ENCODE data around the gene MED20. TPM values are rescaled to one million over a fixed set of nuclear protein-coding genes. Genes with fewer than 3 reads are reported as not detected.

Gene MED20
- total and polyA plus RNA-seq, 8 donors, result 1.2 to 34.4 (median 10.3) TPM

DNA sequence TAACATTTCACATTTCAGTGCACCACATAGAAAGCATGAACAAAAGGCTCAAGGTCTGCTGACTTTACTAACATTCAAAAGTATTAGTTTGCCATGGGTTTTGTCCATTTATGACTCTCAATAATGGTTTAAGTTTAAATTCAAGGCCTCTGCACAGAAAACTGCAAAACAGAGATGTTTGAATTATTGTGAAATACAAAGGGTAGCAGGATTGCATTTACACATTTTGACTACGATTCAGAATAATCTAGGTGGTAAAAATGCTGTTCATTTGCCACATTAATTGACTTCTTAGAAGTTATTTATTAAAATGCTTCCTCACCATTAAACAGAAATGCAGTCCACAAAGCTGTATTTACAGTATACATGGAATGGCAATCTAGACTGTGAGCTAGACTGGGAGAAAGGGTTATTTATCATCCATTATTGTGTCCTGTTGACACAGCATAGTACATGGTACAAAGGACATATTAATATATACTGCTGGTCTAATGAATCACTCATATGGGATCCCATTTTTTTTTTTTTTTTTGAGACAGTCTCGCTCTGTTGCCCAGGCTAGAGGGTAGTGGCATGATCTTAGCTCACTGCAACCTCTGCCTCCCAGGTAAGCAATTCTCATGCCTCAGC lies 43.8 kb downstream of the MED20 start:
- no peaks in the 10 kb centered on the region for H3K27me3 ChIP-seq
- DNase-seq, result peak in 1 of 2 donors; percentile 17
- no peak for TF ChIP-seq EP300 (IDR thresholded peaks at IDR 0.05)
- no peak for TF ChIP-seq POLR2AphosphoS5 (IDR thresholded peaks at IDR 0.05)
- TF ChIP-seq, protein P1, sequence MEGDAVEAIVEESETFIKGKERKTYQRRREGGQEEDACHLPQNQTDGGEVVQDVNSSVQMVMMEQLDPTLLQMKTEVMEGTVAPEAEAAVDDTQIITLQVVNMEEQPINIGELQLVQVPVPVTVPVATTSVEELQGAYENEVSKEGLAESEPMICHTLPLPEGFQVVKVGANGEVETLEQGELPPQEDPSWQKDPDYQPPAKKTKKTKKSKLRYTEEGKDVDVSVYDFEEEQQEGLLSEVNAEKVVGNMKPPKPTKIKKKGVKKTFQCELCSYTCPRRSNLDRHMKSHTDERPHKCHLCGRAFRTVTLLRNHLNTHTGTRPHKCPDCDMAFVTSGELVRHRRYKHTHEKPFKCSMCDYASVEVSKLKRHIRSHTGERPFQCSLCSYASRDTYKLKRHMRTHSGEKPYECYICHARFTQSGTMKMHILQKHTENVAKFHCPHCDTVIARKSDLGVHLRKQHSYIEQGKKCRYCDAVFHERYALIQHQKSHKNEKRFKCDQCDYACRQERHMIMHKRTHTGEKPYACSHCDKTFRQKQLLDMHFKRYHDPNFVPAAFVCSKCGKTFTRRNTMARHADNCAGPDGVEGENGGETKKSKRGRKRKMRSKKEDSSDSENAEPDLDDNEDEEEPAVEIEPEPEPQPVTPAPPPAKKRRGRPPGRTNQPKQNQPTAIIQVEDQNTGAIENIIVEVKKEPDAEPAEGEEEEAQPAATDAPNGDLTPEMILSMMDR (IDR thresholded peaks at IDR 0.05), result no peak
- TF ChIP-seq POLR2A (IDR thresholded peaks at IDR 0.05), result no peak
- intact Hi-C loops (cut with DNase I; ENCODE audit: low total_unique reads), result no loop called here
- no peak overlapping the region for H3K27ac ChIP-seq
- no peak overlapping the region for H3K4me3 ChIP-seq
- 89 to 97% (median 93%) methylated on average over 2 of the region's 2 CpGs for WGBS, 5 donors
- H3K4me1 ChIP-seq, result no peaks in the 10 kb centered on the region
- no peaks in the 10 kb centered on the region for H3K9me3 ChIP-seq
- no peaks in the 10 kb centered on the region for H3K36me3 ChIP-seq

DNA sequence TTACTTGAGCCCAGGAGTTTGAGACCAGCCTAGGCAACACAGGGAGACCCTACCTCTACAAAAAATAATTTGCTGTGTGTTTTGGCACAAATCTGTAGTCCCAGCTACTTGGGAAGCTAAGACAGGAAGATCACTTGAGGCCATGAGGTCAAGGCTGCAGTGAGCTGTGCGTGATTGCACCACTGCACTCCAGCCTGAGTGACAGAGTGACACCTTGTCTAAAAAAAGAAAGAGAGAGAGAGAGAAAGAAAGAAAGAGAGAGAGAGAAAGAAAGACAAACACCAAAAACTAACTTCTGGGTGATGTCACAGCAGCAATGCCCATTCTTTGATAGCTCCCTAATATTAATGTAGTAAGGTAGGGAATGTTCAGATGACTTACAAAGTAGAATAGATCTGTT lies 46.2 kb downstream of the MED20 start:
- WGBS, 5 donors, result 87 to 100% (median 89%) methylated on average over 1 of the region's 1 CpG
- intact Hi-C loops (cut with DNase I; ENCODE audit: low total_unique reads), result no loop called here
- Histone ChIP-seq H3K36me3 (peaks cover 0 to 7% (median 2%) of the 10 kb centered on the region in 4 donors), H3K4me3 (no peak overlapping the region), H3K4me1 (no peaks in the 10 kb centered on the region), H3K9me3 (no peaks in the 10 kb centered on the region), H3K27ac (no peak overlapping the region), H3K27me3 (no peaks in the 10 kb centered on the region)
- no peak for DNase-seq
- TF ChIP-seq, protein P1 (IDR thresholded peaks at IDR 0.05), result no peak
- no peak for TF ChIP-seq POLR2A (IDR thresholded peaks at IDR 0.05)
- no peak for TF ChIP-seq EP300 (IDR thresholded peaks at IDR 0.05)
- no peak for TF ChIP-seq POLR2AphosphoS5 (IDR thresholded peaks at IDR 0.05)

GRCh38 chr6:41872147-41872546 lies 48.8 kb downstream of the MED20 start:
- Histone ChIP-seq H3K36me3 (peaks cover 0 to 7% (median 2%) of the 10 kb centered on the region in 4 donors), H3K27me3 (no peaks in the 10 kb centered on the region), H3K4me1 (no peaks in the 10 kb centered on the region), H3K9me3 (no peaks in the 10 kb centered on the region), H3K4me3 (no peak overlapping the region), H3K27ac (no peak overlapping the region)
- DNase-seq, result no peak
- intact Hi-C loops (cut with DNase I; ENCODE audit: low total_unique reads), result no loop called here
- 93 to 96% (median 95%) methylated on average over 13 of the region's 13 CpGs for WGBS, 5 donors
- TF ChIP-seq, protein P1 (IDR thresholded peaks at IDR 0.05), result no peak
- TF ChIP-seq EP300 (IDR thresholded peaks at IDR 0.05) (no peak), POLR2A (IDR thresholded peaks at IDR 0.05) (no peak), POLR2AphosphoS5 (IDR thresholded peaks at IDR 0.05) (no peak)

DNA sequence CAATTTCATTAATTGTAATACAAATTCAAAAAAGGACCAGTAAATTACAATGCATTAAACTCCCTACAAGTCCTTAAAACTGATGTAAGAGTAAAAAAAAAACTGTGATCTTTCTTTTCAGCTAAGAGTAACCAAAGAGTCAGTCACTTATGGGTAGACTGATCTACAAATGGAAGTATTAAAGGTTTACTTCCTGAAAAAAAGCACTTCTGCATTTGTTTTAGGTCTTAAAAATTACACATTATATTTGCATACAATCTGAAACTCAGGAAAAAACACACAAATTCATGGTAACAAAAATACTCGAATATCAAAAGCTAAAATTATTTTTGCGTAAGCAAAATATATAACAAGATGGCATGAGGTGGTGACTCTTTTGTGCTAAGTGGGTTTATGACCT lies 49.2 kb downstream of the MED20 start:
- intact Hi-C loops (cut with DNase I; ENCODE audit: low total_unique reads), result no loop called here
- Histone ChIP-seq H3K9me3 (no peaks in the 10 kb centered on the region), H3K4me1 (no peaks in the 10 kb centered on the region), H3K27me3 (no peaks in the 10 kb centered on the region), H3K27ac (no peak overlapping the region), H3K4me3 (no peak overlapping the region), H3K36me3 (peaks cover 0 to 7% (median 2%) of the 10 kb centered on the region in 4 donors)
- TF ChIP-seq EP300 (IDR thresholded peaks at IDR 0.05), result no peak
- TF ChIP-seq POLR2A (IDR thresholded peaks at IDR 0.05), result no peak
- no peak for TF ChIP-seq POLR2AphosphoS5 (IDR thresholded peaks at IDR 0.05)
- WGBS, 5 donors, result 91 to 98% (median 97%) methylated on average over 2 of the region's 2 CpGs
- DNase-seq, result no peak

DNA sequence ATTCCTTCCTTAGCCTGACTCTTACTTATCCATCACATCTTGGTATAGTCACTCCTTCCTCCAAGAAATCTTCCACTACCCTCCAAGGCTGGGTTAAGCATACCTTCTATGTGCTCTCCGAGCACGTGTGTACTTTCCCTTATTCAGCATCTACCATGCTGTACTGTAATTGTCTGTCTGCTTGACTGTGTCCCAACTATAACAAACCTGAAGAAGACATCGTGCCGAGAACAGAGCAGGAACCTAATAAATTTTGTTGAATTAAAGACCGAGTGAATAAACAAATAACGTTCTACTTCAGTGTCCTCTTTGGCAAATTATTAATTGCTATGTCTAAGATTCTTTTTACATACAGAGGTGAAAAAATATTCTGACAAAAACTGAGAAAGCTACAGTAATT lies 61.6 kb downstream of the MED20 start:
- peaks cover 0 to 4% (median 0%) of the 10 kb centered on the region in 4 donors for H3K36me3 ChIP-seq
- no peaks in the 10 kb centered on the region for H3K27me3 ChIP-seq
- H3K4me3 ChIP-seq, result no peak overlapping the region
- no peak overlapping the region for H3K27ac ChIP-seq
- WGBS, 5 donors, result 93 to 95% (median 94%) methylated on average over 6 of the region's 6 CpGs
- intact Hi-C loops (cut with DNase I; ENCODE audit: low total_unique reads), result no loop called here
- no peaks in the 10 kb centered on the region for H3K4me1 ChIP-seq
- H3K9me3 ChIP-seq, result no peaks in the 10 kb centered on the region
- TF ChIP-seq EP300 (IDR thresholded peaks at IDR 0.05), result no peak
- TF ChIP-seq, protein P1 (IDR thresholded peaks at IDR 0.05), result no peak
- no peak for TF ChIP-seq POLR2A (IDR thresholded peaks at IDR 0.05)
- no peak for TF ChIP-seq POLR2AphosphoS5 (IDR thresholded peaks at IDR 0.05)
- DNase-seq, result no peak

Measured in stomach (tissue), 9 donors.